IPS-11a (cell line): ENCODE results near the gene PDLIM7.
"Not testable (repeated sequence)": the region's sequence is repeated elsewhere in the genome, so short reads cannot be mapped to it uniquely, and the experiment has no call there.

ENCODE experiments used
- H3K4me3 ChIP-seq: one replicate; pipeline ENCODE4 v1.5.1; 2013; ENCODE audit warnings: low read depth, low read length, control low read depth

PDLIM7 gene

GRCh38 chr5:177491983-177492746 lies 5.2 kb downstream of the PDLIM7 start:
- H3K4me3 ChIP-seq: no peak overlapping the region

GRCh38 chr5:177491429-177491945 lies 5.9 kb downstream of the PDLIM7 start:
- no peak overlapping the region for H3K4me3 ChIP-seq

- no peak overlapping the region for H3K4me3 ChIP-seq
These were observed 6.4 kb downstream of the PDLIM7 start for GRCh38 chr5:177490992-177491391.

- no peak overlapping the region for H3K4me3 ChIP-seq
These were observed 7.0 kb downstream of the PDLIM7 start for GRCh38 chr5:177490311-177490991.

- no peak overlapping the region for H3K4me3 ChIP-seq
These were observed 8.2 kb downstream of the PDLIM7 start for GRCh38 chr5:177489119-177489716.

GRCh38 chr5:177487975-177488374 lies 9.4 kb downstream of the PDLIM7 start:
- no peak overlapping the region for H3K4me3 ChIP-seq

GRCh38 chr5:177487144-177487543 lies 10.3 kb downstream of the PDLIM7 start:
- no peak overlapping the region for H3K4me3 ChIP-seq

GRCh38 chr5:177486256-177486655 lies 11.1 kb downstream of the PDLIM7 start:
- H3K4me3 ChIP-seq: no peak overlapping the region

- H3K4me3 ChIP-seq: not testable (repeated sequence)
These were observed 11.7 kb downstream of the PDLIM7 start for GRCh38 chr5:177485753-177486152.

GRCh38 chr5:177484902-177485549 lies 12.4 kb downstream of the PDLIM7 start:
- H3K4me3 ChIP-seq: no peak overlapping the region

GRCh38 chr5:177483994-177484901 lies 13.2 kb downstream of the PDLIM7 start:
- no peak overlapping the region for H3K4me3 ChIP-seq

GRCh38 chr5:177483042-177483441 lies 14.4 kb downstream of the PDLIM7 start:
- H3K4me3 ChIP-seq: no peak overlapping the region

GRCh38 chr5:177482359-177482795 lies 15.0 kb downstream of the PDLIM7 start:
- no peak overlapping the region for H3K4me3 ChIP-seq

- no peak overlapping the region for H3K4me3 ChIP-seq
These were observed 17.6 kb downstream of the PDLIM7 start for GRCh38 chr5:177479774-177480173.

GRCh38 chr5:177478711-177479646 lies 18.4 kb downstream of the PDLIM7 start:
- no peak overlapping the region for H3K4me3 ChIP-seq

GRCh38 chr5:177477701-177478477 lies 19.5 kb downstream of the PDLIM7 start:
- H3K4me3 ChIP-seq: no peak overlapping the region

- H3K4me3 ChIP-seq: no peak overlapping the region
These were observed 20.7 kb downstream of the PDLIM7 start for GRCh38 chr5:177476531-177477233.
